OCI-LY7 (cell line): Measurements from ENCODE around the gene ABHD11. TPM values are rescaled to one million over a fixed set of nuclear protein-coding genes. Genes with fewer than 3 reads are reported as not detected.
A peak's percentile ranks its signal among the peaks of the same experiment; 100 is the strongest.
"Not testable (repeated sequence)": the region's sequence is repeated elsewhere in the genome, so short reads cannot be mapped to it uniquely, and the experiment has no call there.

Source experiments
- BruUV-seq: library from RNA; stranded (reverse); fragments of 400-500 nt; replicated peaks from 2 replicates; lab custom pipeline; 2021; lab: Mats Ljungman, UMichigan
- CTCF ChIA-PET: fragments of 300-600 bp; sonication (Branson Sonifier 250); formaldehyde crosslinking; loops from one replicate; lab custom pipeline; 2022; ENCODE audit warnings: antibody characterized with exemption; ENCODE audit not compliant: unreplicated experiment; lab: Charles Lee
- POLR2A ChIA-PET: fragments of 300-600 bp; sonication (Branson Sonifier 250); formaldehyde crosslinking; loops from one replicate; lab custom pipeline; 2022; ENCODE audit warnings: antibody characterized with exemption; lab: Charles Lee
- DNase-seq: peaks from one replicate; pipeline ENCODE4 v3.0.0-alpha.2; 2015; ENCODE audit warnings: low spot score
- H2AFZ ChIP-seq: fragments of 200-600 bp; sonication (generic), shearing (Covaris generic); 2 replicates; pipeline ENCODE4 v1.6.1; 2014; ENCODE audit warnings: mild to moderate bottlenecking, antibody characterized with exemption, low read length, moderate library complexity
- H3K27ac ChIP-seq: fragments of 200-600 bp; sonication (generic); 2 replicates; pipeline ENCODE4 v1.5.1; 2014; ENCODE audit warnings: mixed run types, low read depth, mild to moderate bottlenecking, moderate library complexity, low read length, inconsistent platforms; ENCODE audit not compliant: poor library complexity, severe bottlenecking
- H3K36me3 ChIP-seq: fragments of 200-600 bp; sonication (generic); 2 replicates; pipeline ENCODE4 v1.6.1; 2014; ENCODE audit warnings: mild to moderate bottlenecking, antibody characterized with exemption, low read length, moderate library complexity, mixed read lengths; ENCODE audit not compliant: insufficient read depth
- H3K4me1 ChIP-seq: fragments of 200-600 bp; sonication (generic); 2 replicates; pipeline ENCODE4 v1.5.1; 2014; ENCODE audit warnings: mild to moderate bottlenecking, low read length; ENCODE audit not compliant: insufficient read depth, poor library complexity, severe bottlenecking
- H3K4me2 ChIP-seq: fragments of 200-600 bp; sonication (generic); 2 replicates; pipeline ENCODE4 v1.6.1; 2014; ENCODE audit warnings: mild to moderate bottlenecking, low read length
- H3K4me3 ChIP-seq: fragments of 200-600 bp; sonication (generic); 2 replicates; pipeline ENCODE4 v1.5.1; 2014; ENCODE audit warnings: mild to moderate bottlenecking, low read depth, low read length; ENCODE audit not compliant: poor library complexity, severe bottlenecking
- H3K79me2 ChIP-seq: fragments of 200-600 bp; sonication (generic); 2 replicates; pipeline ENCODE4 v1.6.1; 2016; ENCODE audit warnings: low read depth, mild to moderate bottlenecking, low read length, moderate library complexity, mixed read lengths; ENCODE audit not compliant: insufficient read depth
- H3K9me2 ChIP-seq: fragments of 200-600 bp; sonication (generic); 2 replicates; pipeline ENCODE4 v1.6.1; 2016; ENCODE audit warnings: mild to moderate bottlenecking, low read length, mixed read lengths; ENCODE audit not compliant: insufficient read depth
- H3K9me3 ChIP-seq: fragments of 200-600 bp; sonication (generic); 2 replicates; pipeline ENCODE4 v1.6.1; 2014; ENCODE audit warnings: mild to moderate bottlenecking, mixed run types, low read length, mixed read lengths
- H4K20me1 ChIP-seq: fragments of 200-600 bp; sonication (generic); 2 replicates; pipeline ENCODE4 v1.6.1; 2014; ENCODE audit warnings: mild to moderate bottlenecking, antibody characterized with exemption, low read length, moderate library complexity, mixed read lengths; ENCODE audit not compliant: insufficient read depth
- CTCF ChIP-seq: fragments of 200-600 bp; sonication (generic); conservative IDR thresholded peaks from 2 replicates; pipeline ENCODE4 v1.5.1; 2014; ENCODE audit warnings: mild to moderate bottlenecking, antibody characterized with exemption, low read length, moderate library complexity, mixed read lengths
- EZH2phosphoT487 ChIP-seq: fragments of 200-600 bp; sonication (generic); IDR thresholded peaks from 2 replicates; pipeline ENCODE4 v1.6.1; 2018; ENCODE audit warnings: low read depth, borderline replicate concordance, mild to moderate bottlenecking, mixed run types, antibody characterized with exemption, low read length, moderate library complexity, mixed read lengths
- intact Hi-C: fragments of 100-400 bp; cut with micrococcal nuclease; formaldehyde crosslinking; loops from one replicate; pipeline ENCODE4 v1.10.0; 2022; ENCODE audit not compliant: unreplicated experiment
- total RNA-seq, 2 experiments: library from RNA; depleted of rRNA in 1 of 2; stranded (reverse); fragments of >200 nt in 1 of 2; shearing (Covaris generic) in 1 of 2; gene quantifications; 2 replicates each; pipeline ENCODE4 v1.2.3, GENCODE V29; 2014 to 2022

ABHD11 gene
- total RNA-seq, 2 experiments from 2014 or later = 27.4 to 27.5 TPM

GRCh38 chr7:73716318-73716890 lies 22.2 kb downstream of the ABHD11 start:
- intact Hi-C loops = no loop called here
- Histone ChIP-seq H3K4me1 (peaks cover 28% of the 10 kb centered on the region), H3K4me2 (no peak overlapping the region), H3K27ac (no peak overlapping the region), H2AFZ (no peak overlapping the region), H3K9me3 (no peaks in the 10 kb centered on the region), H3K36me3 (no peaks in the 10 kb centered on the region), H3K4me3 (no peak overlapping the region), H3K79me2 (no peaks in the 10 kb centered on the region), H3K9me2 (no peaks in the 10 kb centered on the region), H4K20me1 (no peaks in the 10 kb centered on the region)
- TF ChIP-seq EZH2phosphoT487 (no peak), CTCF (no peak)
- DNase-seq = no peak
- BruUV-seq = no TSS peak
- ChIA-PET CTCF (interaction anchor here (0.6 kb wide), 1 partner anchor 102 kb away, joined by 4 read pairs; no protein-coding TSS in a partner anchor), POLR2A (interaction anchor here (0.6 kb wide), 1 partner anchor 189 kb away, joined by 3 read pairs; no protein-coding TSS in a partner anchor)

GRCh38 chr7:73715648-73716317 lies 22.8 kb downstream of the ABHD11 start:
- peak; percentile 54 for DNase-seq
- Histone ChIP-seq H3K79me2 (no peaks in the 10 kb centered on the region), H3K27ac (no peak overlapping the region), H2AFZ (no peak overlapping the region), H3K9me2 (no peaks in the 10 kb centered on the region), H4K20me1 (no peaks in the 10 kb centered on the region), H3K4me1 (peaks cover 28% of the 10 kb centered on the region), H3K4me3 (no peak overlapping the region), H3K4me2 (peak overlapping the region; percentile 9; the same call in 1 of the 2 replicates), H3K9me3 (no peaks in the 10 kb centered on the region), H3K36me3 (no peaks in the 10 kb centered on the region)
- ChIA-PET CTCF (no interaction called here), POLR2A (no interaction called here)
- TF ChIP-seq CTCF = no peak
- no peak for TF ChIP-seq EZH2phosphoT487
- intact Hi-C loops = no loop called here
- no TSS peak for BruUV-seq

- POLR2A ChIA-PET = interaction anchor here (0.6 to 0.7 kb wide), 3 partner anchors 19 to 248 kb away, joined by 3 read pairs; no protein-coding TSS in a partner anchor
- H3K4me3 ChIP-seq, H3K79me2 ChIP-seq, H3K9me3 ChIP-seq, H4K20me1 ChIP-seq, DNase-seq, BruUV-seq, CTCF ChIA-PET, H3K4me2 ChIP-seq, H3K36me3 ChIP-seq, H3K27ac ChIP-seq, intact Hi-C loops, H3K9me2 ChIP-seq, H2AFZ ChIP-seq: not testable (repeated sequence)
- H3K4me1 ChIP-seq = peaks cover 20% of the 10 kb centered on the region
These were observed 25.3 kb downstream of the ABHD11 start for GRCh38 chr7:73713319-73713718.
